GM06990 (cell line): ENCODE measurements around the gene TMEM240.

Experiments
- DNase-seq: peaks from one replicate; pipeline ENCODE4 v3.0.0-alpha.2; 2011; ENCODE audit not compliant: insufficient read length; ENCODE audit errors: extremely low read depth
- H3K27me3 ChIP-seq: replicated peaks from 2 replicates; pipeline ENCODE4 v1.6.0; 2011; ENCODE audit warnings: low read length; ENCODE audit not compliant: control insufficient read depth, insufficient read depth
- H3K36me3 ChIP-seq: 2 replicates; pipeline ENCODE4 v1.5.1; 2011; ENCODE audit warnings: low read length; ENCODE audit not compliant: control insufficient read depth, insufficient read depth
- H3K4me3 ChIP-seq: replicated peaks from 2 replicates; pipeline ENCODE4 v1.5.1; 2011; ENCODE audit warnings: low read depth, mild to moderate bottlenecking, control low read depth, low read length
- CTCF ChIP-seq: IDR thresholded peaks from 2 replicates; pipeline ENCODE4 v1.5.1; 2011; ENCODE audit warnings: low read length, control low read depth, mild to moderate bottlenecking, inconsistent platforms; ENCODE audit not compliant: insufficient read depth, poor library complexity, severe bottlenecking

Gene TMEM240

GRCh38 chr1:1565340-1565739, 24.9 kb upstream of the TMEM240 start:
- DNase-seq = no peak
- TF ChIP-seq CTCF = no peak
- no peaks in the 10 kb centered on the region for H3K27me3 ChIP-seq
- H3K36me3 ChIP-seq = peaks cover 25% of the 10 kb centered on the region
- no peak overlapping the region for H3K4me3 ChIP-seq

- DNase-seq = no peak
- Histone ChIP-seq H3K27me3 (no peaks in the 10 kb centered on the region), H3K4me3 (no peak overlapping the region), H3K36me3 (peaks cover 22% of the 10 kb centered on the region)
- TF ChIP-seq CTCF = no peak
Observed at GRCh38 chr1:1564268-1564667, 23.8 kb upstream of the TMEM240 start.

- H3K36me3 ChIP-seq = peaks cover 22% of the 10 kb centered on the region
- no peaks in the 10 kb centered on the region for H3K27me3 ChIP-seq
- no peak for TF ChIP-seq CTCF
- no peak for DNase-seq
- no peak overlapping the region for H3K4me3 ChIP-seq
Observed at GRCh38 chr1:1563688-1564087, 23.3 kb upstream of the TMEM240 start.

- DNase-seq = no peak
- H3K27me3 ChIP-seq = no peaks in the 10 kb centered on the region
- H3K4me3 ChIP-seq = no peak overlapping the region
- no peak for TF ChIP-seq CTCF
- peaks cover 22% of the 10 kb centered on the region for H3K36me3 ChIP-seq
Observed at GRCh38 chr1:1562556-1563195, 22.3 kb upstream of the TMEM240 start.

GRCh38 chr1:1561801-1562470, 21.5 kb upstream of the TMEM240 start:
- Histone ChIP-seq H3K27me3 (no peaks in the 10 kb centered on the region), H3K36me3 (peaks cover 20% of the 10 kb centered on the region), H3K4me3 (no peak overlapping the region)
- TF ChIP-seq CTCF = no peak
- DNase-seq = no peak

GRCh38 chr1:1560178-1560577, 19.8 kb upstream of the TMEM240 start:
- no peak for TF ChIP-seq CTCF
- Histone ChIP-seq H3K27me3 (no peaks in the 10 kb centered on the region), H3K4me3 (no peak overlapping the region), H3K36me3 (peaks cover 16% of the 10 kb centered on the region)
- DNase-seq = no peak
